Skeletal muscle satellite cell (primary cell): Measurements from ENCODE around the gene FUS.
A peak's percentile ranks its signal among the peaks of the same experiment; 100 is the strongest.
"Not testable (repeated sequence)": the region's sequence is repeated elsewhere in the genome, so short reads cannot be mapped to it uniquely, and the experiment has no call there.

ENCODE experiments used
- H3K27me3 ChIP-seq: 2 replicates; pipeline ENCODE4 v1.7.0; 2013; ENCODE audit warnings: low read length; ENCODE audit not compliant: control insufficient read depth, insufficient read depth
- H3K36me3 ChIP-seq: 2 replicates; pipeline ENCODE4 v1.7.0; 2013; ENCODE audit warnings: mild to moderate bottlenecking, control low read depth, low read length; ENCODE audit not compliant: insufficient read depth
- H3K4me1 ChIP-seq: 2 replicates; pipeline ENCODE4 v1.7.0; 2013; ENCODE audit warnings: low read length; ENCODE audit not compliant: control insufficient read depth, insufficient read depth
- H3K4me2 ChIP-seq: 2 replicates; pipeline ENCODE4 v1.7.0; 2013; ENCODE audit warnings: mild to moderate bottlenecking, low read length
- H3K4me3 ChIP-seq: 2 replicates; pipeline ENCODE4 v1.7.0; 2013; ENCODE audit warnings: low read length
- H3K9ac ChIP-seq: 2 replicates; pipeline ENCODE4 v1.7.0; 2013; ENCODE audit warnings: mild to moderate bottlenecking, low read depth, low read length, moderate library complexity
- H3K9me3 ChIP-seq: replicated peaks from 2 replicates; pipeline ENCODE4 v1.7.0; 2013; ENCODE audit warnings: mild to moderate bottlenecking, control low read depth, low read length

FUS gene

DNA sequence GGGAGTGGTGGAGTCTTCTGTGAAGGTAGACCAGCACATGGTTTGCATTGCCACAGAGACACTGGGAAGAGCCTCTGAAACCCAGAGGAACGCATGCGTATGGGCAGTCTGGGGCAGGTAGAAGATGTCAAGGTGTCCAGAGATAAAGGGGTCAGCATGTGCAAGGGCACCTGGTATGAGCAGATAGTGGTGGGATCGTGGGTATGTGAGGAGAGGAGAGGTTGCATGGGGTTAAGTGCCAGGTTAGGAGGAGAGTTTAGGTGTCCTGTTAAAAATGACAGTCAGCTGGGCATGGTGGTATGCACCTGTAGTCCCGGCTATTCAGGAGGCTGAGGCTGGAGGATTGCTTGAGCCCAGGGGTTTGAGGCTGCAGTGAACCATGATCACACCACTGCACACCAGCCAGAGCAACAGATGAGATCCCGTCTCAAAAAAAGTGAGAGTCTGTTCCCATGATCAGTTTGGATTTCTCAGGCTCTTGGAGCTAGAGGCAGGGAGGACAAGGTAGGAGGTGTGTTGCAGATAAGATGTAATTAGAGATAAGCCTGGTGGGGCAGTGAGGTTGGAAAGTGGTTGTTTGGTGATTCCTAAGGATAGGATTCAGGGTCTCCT is 19.6 kb downstream of the FUS start:
- Histone ChIP-seq H3K9ac (no peak overlapping the region), H3K36me3 (peaks cover 37% of the 10 kb centered on the region), H3K4me1 (peaks cover 17% of the 10 kb centered on the region)

DNA sequence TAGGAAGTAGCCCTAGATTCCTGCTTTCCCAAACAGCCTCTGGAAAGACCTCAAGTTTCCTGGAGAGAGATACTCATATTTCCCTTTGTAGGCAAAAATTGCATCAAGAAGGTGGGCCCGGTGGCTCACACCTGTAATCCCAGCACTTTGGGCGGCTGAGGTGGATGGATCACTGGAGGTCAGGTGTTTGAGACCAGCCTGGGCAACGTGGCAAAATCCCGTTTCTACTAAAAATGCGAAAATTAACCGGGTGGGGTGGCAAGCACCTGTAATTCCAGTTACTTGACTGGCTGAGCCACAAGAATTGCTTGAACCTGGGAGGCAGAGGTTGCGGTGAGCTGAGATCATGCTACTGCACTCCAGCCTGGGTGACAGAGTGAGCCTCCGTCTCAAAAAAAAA is 20.2 kb downstream of the FUS start:
- H3K4me2 ChIP-seq, H3K9me3 ChIP-seq, H3K4me3 ChIP-seq, H3K27me3 ChIP-seq, H3K9ac ChIP-seq: not testable (repeated sequence)
- H3K4me1 ChIP-seq, result peaks cover 17% of the 10 kb centered on the region
- H3K36me3 ChIP-seq, result peaks cover 31% of the 10 kb centered on the region

More for the DNA sequence above, 19.6 kb downstream of the FUS start:
- Histone ChIP-seq H3K9me3 (no peaks in the 10 kb centered on the region), H3K4me2 (no peak overlapping the region), H3K27me3 (no peaks in the 10 kb centered on the region), H3K4me3 (no peak overlapping the region)

DNA sequence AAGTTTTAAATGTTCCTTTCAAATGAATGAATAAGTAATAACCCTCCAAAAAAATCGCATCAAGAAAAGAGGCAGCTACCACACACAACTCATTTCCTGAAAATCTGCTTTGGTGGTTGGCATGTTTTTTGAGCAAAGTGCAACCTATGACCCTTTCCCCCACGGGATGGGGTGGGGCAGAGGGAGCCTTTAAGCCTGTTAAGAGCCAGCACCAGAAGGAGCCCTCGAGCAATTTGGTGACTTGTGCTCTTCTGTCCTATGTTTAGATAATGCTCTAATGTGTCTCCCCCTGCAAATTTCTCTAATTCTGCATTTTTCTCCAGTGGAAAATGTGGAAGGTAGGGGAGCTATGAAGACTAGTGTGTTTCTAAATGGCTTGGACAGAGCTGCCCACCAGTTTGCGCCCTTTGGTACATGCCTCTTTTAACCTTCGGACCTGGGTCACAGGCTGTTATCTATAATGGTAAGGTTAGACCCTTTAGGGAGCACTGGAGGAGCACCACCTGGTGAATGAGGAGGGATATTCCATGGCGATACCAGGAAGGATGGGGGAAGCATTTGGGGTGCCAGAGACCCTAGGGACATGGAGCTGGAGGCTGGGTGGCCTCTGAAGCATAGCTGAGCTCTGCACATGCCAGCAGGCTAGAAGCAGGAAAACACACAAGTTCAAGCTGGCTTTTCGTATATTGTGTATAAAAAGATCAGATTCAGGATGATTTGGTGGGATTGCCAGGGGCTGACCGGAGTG is 21.1 kb downstream of the FUS start:
- no peak overlapping the region for H3K9ac ChIP-seq
- H3K4me1 ChIP-seq, result peaks cover 17% of the 10 kb centered on the region
- peak overlapping the region; percentile 88 for H3K4me3 ChIP-seq
- peaks cover 23% of the 10 kb centered on the region for H3K36me3 ChIP-seq
- H3K4me2 ChIP-seq, result peak overlapping the region; percentile 87
- H3K9me3 ChIP-seq, result no peaks in the 10 kb centered on the region
- H3K27me3 ChIP-seq, result no peaks in the 10 kb centered on the region

DNA sequence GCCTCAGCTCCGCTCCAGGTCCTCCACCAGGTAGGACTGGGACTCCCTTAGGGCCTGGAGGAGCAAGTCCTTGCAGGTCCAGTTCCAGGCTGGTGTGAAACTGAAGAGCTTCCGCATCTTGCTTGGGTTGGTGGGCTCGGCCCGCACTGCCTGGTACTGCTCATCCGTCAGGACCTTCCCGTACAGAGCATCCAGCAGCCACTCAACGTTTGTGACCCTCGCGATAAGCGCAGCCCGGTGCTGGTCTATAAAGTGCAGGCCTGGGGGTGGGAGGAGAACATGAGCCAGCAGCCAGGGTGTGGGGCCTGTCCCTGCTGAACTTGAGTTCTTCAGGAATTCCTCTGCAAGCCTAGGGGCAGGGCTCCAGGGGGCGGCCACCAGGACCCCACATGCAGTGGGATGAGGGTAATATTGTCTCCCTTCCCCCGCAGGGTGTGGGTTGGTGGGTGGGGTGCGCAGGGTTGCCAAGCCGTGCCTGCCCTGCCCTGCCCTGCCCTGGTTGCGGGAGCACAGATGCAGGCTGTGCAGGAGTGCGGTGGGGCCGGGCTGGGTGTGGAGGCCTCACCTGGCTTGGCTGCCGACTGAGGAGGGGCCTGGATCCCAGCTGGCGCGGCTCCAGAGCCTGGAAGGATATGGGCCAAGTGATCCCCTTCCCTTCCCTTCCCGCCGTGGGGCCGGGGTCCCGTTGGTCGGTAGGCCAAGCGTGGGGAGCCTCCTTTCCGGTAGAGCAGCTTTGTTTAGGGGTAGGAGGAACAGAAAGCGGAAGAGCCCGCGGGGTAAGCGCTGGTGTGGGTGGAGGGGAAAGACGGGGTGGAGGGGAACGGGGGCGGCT is 21.9 kb downstream of the FUS start:
- Histone ChIP-seq H3K4me2 (peak overlapping the region; percentile 87), H3K27me3 (peaks cover under 1% of the 10 kb centered on the region), H3K9me3 (no peaks in the 10 kb centered on the region), H3K4me3 (peak overlapping the region; percentile 88), H3K9ac (peak overlapping the region; percentile 73), H3K4me1 (peaks cover 17% of the 10 kb centered on the region), H3K36me3 (peaks cover 15% of the 10 kb centered on the region)

DNA sequence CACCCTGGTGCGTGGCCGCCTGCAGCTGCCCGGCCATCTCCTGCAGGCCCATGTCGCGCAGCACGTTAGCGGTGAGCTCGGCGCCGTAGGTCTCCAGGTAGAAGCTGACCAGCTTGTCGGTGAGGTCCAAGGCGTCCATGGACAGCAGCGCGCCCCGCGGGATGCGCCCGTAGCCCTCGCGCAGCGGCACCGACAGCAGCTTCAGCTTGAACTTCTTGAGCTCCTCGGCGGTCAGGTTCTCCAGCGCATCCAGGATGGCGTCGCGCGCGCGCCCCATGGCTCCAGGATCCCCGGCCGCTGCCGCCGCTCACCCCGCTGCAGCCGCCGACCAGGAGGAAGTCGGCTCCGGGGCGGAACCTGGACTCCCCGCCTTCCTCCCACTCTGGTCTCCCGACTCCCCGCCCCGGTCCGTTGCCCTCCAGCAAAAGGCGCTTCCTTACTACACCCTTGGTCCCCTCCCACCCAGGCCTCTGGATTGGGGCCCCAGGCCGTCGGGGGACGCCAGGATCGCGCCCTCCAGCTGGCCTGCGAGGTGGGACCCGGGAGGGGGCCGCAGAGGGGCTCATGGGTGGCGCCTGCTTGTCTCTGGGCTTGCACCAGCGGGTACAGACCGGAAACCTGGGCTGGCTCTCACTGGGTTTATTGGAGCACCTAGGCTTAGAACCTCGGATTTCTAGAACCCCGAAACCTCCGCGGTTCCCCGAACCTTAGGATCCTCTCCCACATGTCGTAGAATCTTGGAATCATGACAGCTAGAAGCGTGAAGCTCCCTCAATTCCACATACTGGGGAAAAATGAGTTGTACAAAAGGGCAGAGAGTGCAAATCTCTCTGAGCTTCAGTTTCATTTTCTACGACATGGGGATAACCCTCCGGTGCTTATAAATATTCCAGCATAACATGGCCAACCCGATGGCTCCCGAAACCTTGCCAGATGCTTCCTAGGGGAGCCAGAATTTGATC is 22.8 kb downstream of the FUS start, which contains the start of gene PYCARD:
Gene PYCARD, minus strand, starts transcription at position 347 of the 962 bp plus-strand sequence. Its CDS starts 70 bp downstream, at position 277.
- Histone ChIP-seq H3K9me3 (no peaks in the 10 kb centered on the region), H3K4me1 (peaks cover 17% of the 10 kb centered on the region), H3K4me2 (peak within 1 kb of the TSS; percentile 87), H3K4me3 (peak within 1 kb of the TSS; percentile 88), H3K27me3 (peaks cover 9% of the 10 kb centered on the region), H3K9ac (peak within 1 kb of the TSS; percentile 73), H3K36me3 (peaks cover 14% of the 10 kb centered on the region)

DNA sequence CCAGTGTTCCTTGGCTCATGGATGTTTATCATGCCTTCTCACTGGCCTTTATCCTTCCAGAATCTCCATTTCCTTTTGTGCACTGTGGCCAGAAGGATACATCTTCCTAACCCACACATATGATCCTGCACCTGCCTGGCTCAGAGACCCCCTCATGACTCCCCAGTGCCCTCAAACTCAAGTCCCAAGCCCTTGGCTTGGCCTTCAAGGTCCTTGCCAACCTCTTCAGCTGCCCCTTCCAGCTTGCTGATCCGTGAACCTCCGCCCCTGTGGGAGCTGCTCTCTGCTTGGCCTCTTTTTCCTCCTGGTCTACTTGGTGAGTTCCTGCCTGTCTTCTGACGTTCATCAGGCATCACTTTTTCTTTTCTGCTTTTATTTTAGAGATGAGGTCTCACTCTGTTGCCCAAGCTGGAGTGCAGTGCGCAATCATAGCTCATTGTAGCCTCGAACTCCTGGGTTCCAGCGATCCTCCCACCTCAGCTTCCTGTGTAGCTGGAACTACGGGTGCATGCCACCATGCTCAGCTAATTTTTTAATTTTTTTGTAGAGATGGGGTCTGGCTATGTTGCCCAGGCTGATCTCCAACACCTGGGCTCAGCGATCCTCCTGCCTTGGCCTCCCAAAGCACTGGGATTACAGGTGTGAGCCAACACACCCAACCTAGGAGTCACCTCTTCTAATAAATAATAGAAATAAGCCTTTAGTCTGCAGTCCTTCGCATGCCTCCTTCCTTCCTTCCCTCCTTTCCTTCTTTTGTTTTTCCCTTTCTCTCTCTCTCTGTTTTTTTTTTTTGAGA is 25.1 kb downstream of the FUS start:
- no peaks in the 10 kb centered on the region for H3K9me3 ChIP-seq
- H3K36me3 ChIP-seq, result no peaks in the 10 kb centered on the region
- H3K9ac ChIP-seq, result no peak overlapping the region
- peaks cover 17% of the 10 kb centered on the region for H3K4me1 ChIP-seq
- peaks cover 17% of the 10 kb centered on the region for H3K27me3 ChIP-seq
- H3K4me2 ChIP-seq, result no peak overlapping the region
- H3K4me3 ChIP-seq, result no peak overlapping the region

DNA sequence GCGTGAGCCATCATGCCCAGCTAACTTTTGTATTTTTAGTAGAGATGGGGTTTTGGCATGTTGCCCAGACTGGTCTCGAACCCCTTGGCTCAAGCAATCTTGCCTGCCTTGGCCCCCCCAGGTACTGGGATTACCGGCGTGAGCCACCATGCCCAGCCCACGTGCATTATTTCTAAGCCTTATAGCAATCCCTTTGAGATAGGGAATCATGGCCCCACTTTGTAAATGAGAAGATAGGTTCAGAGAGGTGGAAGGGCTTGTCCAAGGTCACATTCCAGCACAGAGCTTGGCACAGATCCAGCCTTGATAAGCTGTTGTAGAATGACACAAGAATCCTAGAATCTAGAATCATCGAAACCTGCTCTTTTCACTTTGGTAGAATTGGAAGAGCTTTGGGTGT is 26.8 kb downstream of the FUS start:
- Histone ChIP-seq H3K4me1 (peaks cover 6% of the 10 kb centered on the region), H3K9me3 (no peaks in the 10 kb centered on the region), H3K27me3 (peaks cover 20% of the 10 kb centered on the region), H3K4me2 (no peak overlapping the region), H3K4me3 (no peak overlapping the region), H3K9ac (no peak overlapping the region), H3K36me3 (no peaks in the 10 kb centered on the region)

DNA sequence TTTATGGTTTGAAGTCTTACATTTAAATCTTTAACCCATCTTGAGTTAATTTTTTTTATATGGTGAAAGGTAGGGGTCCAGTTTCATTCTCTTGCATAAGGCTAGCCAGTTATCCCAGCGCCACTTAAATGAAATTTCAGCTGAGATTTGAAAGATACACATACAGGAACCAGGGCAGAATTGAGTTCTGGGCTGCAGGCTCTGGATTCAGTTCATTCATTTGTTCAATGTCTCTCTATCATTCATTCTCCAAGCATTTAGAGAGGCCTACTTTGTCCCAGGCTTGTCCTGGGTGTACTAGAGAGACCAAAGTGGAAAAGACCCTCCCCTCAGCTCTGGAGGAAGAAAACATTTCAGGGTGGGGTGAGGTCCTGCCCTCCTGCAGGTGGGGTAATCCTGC is 33.4 kb downstream of the FUS start:
- Histone ChIP-seq H3K9ac (peak overlapping the region; percentile 89), H3K36me3 (no peaks in the 10 kb centered on the region), H3K4me1 (peaks cover 18% of the 10 kb centered on the region), H3K27me3 (peaks cover 13% of the 10 kb centered on the region), H3K4me2 (peak overlapping the region; percentile 90), H3K9me3 (no peaks in the 10 kb centered on the region), H3K4me3 (peak overlapping the region; percentile 78)

DNA sequence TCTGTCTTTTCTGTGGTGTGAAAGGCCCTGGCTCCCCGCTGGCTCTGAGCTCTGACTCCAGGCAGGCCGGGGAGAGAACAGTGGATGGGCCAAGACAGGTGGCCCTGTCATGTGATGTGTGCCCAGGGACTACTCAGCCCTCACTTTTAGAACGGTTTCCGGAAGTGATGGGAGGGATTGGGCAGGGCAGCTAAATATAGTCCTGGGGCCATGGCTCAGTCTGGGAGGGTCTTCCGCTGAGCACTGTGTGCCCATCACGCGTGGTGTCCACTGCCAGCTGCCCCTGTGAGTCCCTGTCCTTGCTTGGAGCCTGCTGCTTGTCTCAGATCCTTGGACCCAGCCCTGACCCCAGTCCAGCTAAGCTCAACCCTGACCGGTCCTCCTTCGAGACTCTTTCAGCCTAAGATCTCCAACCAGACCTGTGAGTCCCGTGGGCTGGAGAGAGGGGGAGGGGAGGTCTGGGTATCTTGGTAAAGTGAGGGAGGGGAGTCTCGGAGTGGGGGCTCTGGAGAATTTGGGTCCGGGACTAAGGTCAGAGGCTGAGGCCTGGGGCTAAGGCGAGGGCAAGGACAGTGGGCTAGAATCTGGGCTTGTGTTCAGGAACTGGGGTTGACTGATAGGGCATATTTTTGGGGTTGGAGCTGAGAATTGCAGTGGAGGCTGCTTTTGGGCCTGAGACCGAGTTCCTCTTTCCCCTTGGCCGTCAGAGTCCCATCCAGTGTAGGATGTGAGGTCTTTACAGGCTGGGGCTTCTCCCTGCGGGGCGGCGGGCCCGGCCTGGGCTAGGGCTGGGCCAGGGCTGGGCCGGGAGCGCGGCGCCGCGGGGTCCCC is 34.2 kb downstream of the FUS start, which contains the start of gene TRIM72:
Gene TRIM72, plus strand, starts transcription at position 243 of the 831 bp plus-strand sequence. CDS start 620 bp downstream, outside the sequence.
- peak within 1 kb of the TSS; percentile 78 for H3K4me3 ChIP-seq
- H3K36me3 ChIP-seq, result no peaks in the 10 kb centered on the region
- peak within 1 kb of the TSS; percentile 89 for H3K9ac ChIP-seq
- peaks cover 18% of the 10 kb centered on the region for H3K4me1 ChIP-seq
- H3K4me2 ChIP-seq, result peak within 1 kb of the TSS; percentile 90
- no peaks in the 10 kb centered on the region for H3K9me3 ChIP-seq
- peaks cover 11% of the 10 kb centered on the region for H3K27me3 ChIP-seq
